Endothelial cell (in vitro differentiated cells): ENCODE results near the gene COX10. TPM values are rescaled to one million over a fixed set of nuclear protein-coding genes. Genes with fewer than 3 reads are reported as not detected.
"Not testable (repeated sequence)": the region's sequence is repeated elsewhere in the genome, so short reads cannot be mapped to it uniquely, and the experiment has no call there.

Experiments used
- DNase-seq: peaks from one replicate; pipeline ENCODE4 v3.0.0; 2021; ENCODE audit warnings: low spot score
- H3K27ac Mint-ChIP-seq: one replicate; pipeline ENCODE4 v1.8.0; 2021; ENCODE audit warnings: mixed read lengths, inconsistent platforms; ENCODE audit not compliant: unreplicated experiment
- H3K27me3 Mint-ChIP-seq: one replicate; pipeline ENCODE4 v1.8.0; 2021; ENCODE audit warnings: mild to moderate bottlenecking, moderate library complexity, mixed read lengths, inconsistent platforms; ENCODE audit not compliant: unreplicated experiment
- H3K36me3 Mint-ChIP-seq: one replicate; pipeline ENCODE4 v1.8.0; 2021; ENCODE audit warnings: mild to moderate bottlenecking, low read depth, mixed read lengths, inconsistent platforms; ENCODE audit not compliant: unreplicated experiment
- H3K4me1 Mint-ChIP-seq: one replicate; pipeline ENCODE4 v1.8.0; 2021; ENCODE audit warnings: mild to moderate bottlenecking, mixed read lengths, inconsistent platforms; ENCODE audit not compliant: unreplicated experiment
- H3K4me3 Mint-ChIP-seq: one replicate; pipeline ENCODE4 v1.8.0; 2021; ENCODE audit warnings: mild to moderate bottlenecking, mixed read lengths, inconsistent platforms; ENCODE audit not compliant: unreplicated experiment
- H3K9me3 Mint-ChIP-seq: one replicate; pipeline ENCODE4 v1.8.0; 2021; ENCODE audit warnings: mixed read lengths, inconsistent platforms; ENCODE audit not compliant: unreplicated experiment
- total RNA-seq: library from RNA; stranded (reverse); fragmentation: NEBNext Ultra II Directional; extraction: Animal tissue kit (Norgen Biotek cat#: 25700); gene quantifications from one replicate; pipeline ENCODE4 v1.2.1, GENCODE V29; 2021; ENCODE audit not compliant: unreplicated experiment
- TF ChIP-seq, protein P1 (sequence below): fragments of 200-600 bp; sonication (generic); IDR thresholded peaks from one replicate; pipeline ENCODE4 v1.5.0; 2021; ENCODE audit warnings: antibody characterized with exemption; ENCODE audit not compliant: unreplicated experiment

Gene COX10
- total RNA-seq, 1 donor from 2014 or later = 12.5 TPM

- H3K36me3 Mint-ChIP-seq = no peaks in the 10 kb centered on the region
- no peak overlapping the region for H3K27ac Mint-ChIP-seq
- no peak for DNase-seq
- peaks cover 3% of the 10 kb centered on the region for H3K27me3 Mint-ChIP-seq
- no peaks in the 10 kb centered on the region for H3K9me3 Mint-ChIP-seq
- H3K4me1 Mint-ChIP-seq = no peaks in the 10 kb centered on the region
- TF ChIP-seq, protein P1, sequence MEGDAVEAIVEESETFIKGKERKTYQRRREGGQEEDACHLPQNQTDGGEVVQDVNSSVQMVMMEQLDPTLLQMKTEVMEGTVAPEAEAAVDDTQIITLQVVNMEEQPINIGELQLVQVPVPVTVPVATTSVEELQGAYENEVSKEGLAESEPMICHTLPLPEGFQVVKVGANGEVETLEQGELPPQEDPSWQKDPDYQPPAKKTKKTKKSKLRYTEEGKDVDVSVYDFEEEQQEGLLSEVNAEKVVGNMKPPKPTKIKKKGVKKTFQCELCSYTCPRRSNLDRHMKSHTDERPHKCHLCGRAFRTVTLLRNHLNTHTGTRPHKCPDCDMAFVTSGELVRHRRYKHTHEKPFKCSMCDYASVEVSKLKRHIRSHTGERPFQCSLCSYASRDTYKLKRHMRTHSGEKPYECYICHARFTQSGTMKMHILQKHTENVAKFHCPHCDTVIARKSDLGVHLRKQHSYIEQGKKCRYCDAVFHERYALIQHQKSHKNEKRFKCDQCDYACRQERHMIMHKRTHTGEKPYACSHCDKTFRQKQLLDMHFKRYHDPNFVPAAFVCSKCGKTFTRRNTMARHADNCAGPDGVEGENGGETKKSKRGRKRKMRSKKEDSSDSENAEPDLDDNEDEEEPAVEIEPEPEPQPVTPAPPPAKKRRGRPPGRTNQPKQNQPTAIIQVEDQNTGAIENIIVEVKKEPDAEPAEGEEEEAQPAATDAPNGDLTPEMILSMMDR = no peak
- H3K4me3 Mint-ChIP-seq = no peak overlapping the region
These were observed 89.4 kb downstream of the COX10 start for GRCh38 chr17:14158707-14159106.

DNA sequence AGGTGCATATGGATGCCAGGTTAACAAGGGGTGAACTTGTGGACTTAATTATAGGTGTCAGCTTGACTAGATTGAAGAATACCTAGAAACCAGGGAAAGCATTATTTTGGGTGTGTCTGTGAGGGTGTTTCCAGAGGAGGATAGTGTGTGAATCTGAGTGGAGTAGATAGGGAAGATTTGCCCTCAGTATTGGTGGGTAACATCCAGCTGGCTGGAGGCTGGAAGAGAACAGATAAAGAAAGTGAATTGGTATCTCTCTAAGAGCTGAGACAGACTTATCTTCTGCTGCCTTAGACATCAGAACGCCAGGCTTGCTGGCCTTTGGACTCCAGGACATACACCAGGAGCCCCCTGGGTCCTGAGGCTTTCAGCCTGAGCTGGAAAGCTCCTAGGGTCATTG lies 92.1 kb downstream of the COX10 start:
- no peak for DNase-seq
- H3K27me3 Mint-ChIP-seq = peaks cover 3% of the 10 kb centered on the region
- TF ChIP-seq, protein P1 = no peak
- no peak overlapping the region for H3K27ac Mint-ChIP-seq
- no peak overlapping the region for H3K4me3 Mint-ChIP-seq
- H3K36me3 Mint-ChIP-seq = no peaks in the 10 kb centered on the region
- H3K9me3 Mint-ChIP-seq = no peaks in the 10 kb centered on the region
- H3K4me1 Mint-ChIP-seq = no peaks in the 10 kb centered on the region

DNA sequence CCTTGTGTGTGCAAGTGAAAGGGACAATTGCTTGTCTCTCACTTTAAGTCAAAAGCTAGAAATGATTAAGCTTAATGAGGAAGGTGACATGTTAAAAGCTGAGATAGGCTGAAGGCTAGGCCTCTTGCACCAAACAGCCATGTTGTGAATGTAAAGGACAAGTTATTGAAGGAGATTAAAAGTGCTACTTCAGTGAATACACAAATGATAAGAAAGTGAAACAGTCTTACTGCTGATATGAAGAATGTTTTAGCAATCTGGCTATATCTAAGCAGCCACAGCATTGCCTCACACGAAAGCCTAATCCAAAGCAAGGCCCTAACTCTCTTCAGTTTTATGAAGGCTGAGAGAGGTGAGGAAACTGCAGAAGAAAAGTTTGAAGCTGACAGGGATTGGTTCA lies 96.3 kb downstream of the COX10 start:
- no peak overlapping the region for H3K4me3 Mint-ChIP-seq

DNA sequence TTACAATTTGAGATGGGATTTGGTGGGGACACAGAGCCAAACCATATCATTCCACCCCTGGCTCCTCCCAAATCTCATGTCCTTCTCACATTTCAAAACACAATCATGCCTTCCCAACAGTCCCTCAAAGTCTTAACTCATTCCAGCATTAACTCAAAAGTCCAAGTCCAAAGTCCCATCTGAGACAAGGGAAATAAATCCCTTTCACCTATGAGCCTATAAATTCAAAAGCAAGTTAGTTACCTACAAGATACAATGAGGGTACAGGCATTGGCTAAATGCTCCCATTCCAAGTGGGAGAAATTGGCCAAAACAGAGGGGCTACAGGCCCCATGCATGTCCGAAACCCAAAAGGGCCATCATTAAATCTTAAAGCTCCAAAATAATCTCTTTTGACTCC lies 98.5 kb downstream of the COX10 start:
- H3K27me3 Mint-ChIP-seq, H3K27ac Mint-ChIP-seq, H3K4me3 Mint-ChIP-seq, H3K9me3 Mint-ChIP-seq, DNase-seq, H3K4me1 Mint-ChIP-seq: not testable (repeated sequence)
- peaks cover 20% of the 10 kb centered on the region for H3K36me3 Mint-ChIP-seq

More for the DNA sequence above, 96.3 kb downstream of the COX10 start:
- no peaks in the 10 kb centered on the region for H3K27me3 Mint-ChIP-seq
- peaks cover 20% of the 10 kb centered on the region for H3K36me3 Mint-ChIP-seq
- H3K27ac Mint-ChIP-seq = no peak overlapping the region
- no peak for DNase-seq
- TF ChIP-seq, protein P1 = no peak
- H3K9me3 Mint-ChIP-seq = peaks cover 7% of the 10 kb centered on the region
- H3K4me1 Mint-ChIP-seq = no peaks in the 10 kb centered on the region

DNA sequence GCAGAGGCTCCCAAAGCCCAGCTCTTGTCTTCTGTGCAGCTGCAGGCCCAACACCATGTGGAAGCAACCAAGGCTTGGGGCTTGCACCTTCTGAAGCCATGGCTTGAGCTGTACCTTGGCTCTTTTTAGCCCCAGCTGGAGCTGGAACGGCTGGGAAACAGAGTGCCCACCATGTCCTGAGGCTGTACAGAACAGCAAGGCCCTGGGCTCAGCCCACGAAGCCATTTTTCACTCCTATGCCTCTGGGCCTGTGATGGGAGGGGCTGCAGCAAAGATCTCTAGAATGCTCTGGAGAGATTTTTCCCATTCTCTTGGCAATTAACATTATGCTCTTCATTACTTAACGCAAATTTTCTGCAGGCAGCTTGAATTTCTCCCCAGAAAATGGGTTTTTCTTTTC lies 99.3 kb downstream of the COX10 start:
- Mint-ChIP-seq H3K4me1 (no peaks in the 10 kb centered on the region), H3K27ac (no peak overlapping the region), H3K4me3 (peak overlapping the region; percentile 63), H3K27me3 (no peaks in the 10 kb centered on the region), H3K9me3 (peaks cover 7% of the 10 kb centered on the region), H3K36me3 (peaks cover 20% of the 10 kb centered on the region)
- TF ChIP-seq, protein P1 = no peak
- no peak for DNase-seq

DNA sequence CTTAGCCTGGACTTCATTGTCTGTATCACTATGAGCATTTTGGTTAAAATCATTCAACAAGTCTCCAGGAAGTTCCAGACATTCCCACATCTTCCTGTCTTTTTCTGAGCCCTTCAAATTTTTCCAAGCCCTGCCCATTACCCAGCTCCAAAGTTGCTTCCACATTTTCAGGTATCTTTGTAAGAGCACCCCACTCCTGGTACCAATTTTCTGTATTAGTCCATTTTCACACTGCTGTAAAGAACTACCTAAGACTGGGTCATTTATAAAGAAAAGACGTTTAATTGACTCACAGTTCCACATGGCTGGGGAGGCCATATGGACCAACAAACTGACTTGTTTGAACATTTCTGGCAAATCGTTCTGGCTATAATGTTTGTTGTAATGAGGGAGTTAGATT lies 100.0 kb downstream of the COX10 start:
- Mint-ChIP-seq H3K27ac (no peak overlapping the region), H3K27me3 (no peaks in the 10 kb centered on the region), H3K4me3 (peak overlapping the region; percentile 63), H3K4me1 (no peaks in the 10 kb centered on the region), H3K36me3 (peaks cover 20% of the 10 kb centered on the region), H3K9me3 (peaks cover 7% of the 10 kb centered on the region)
- TF ChIP-seq, protein P1 = no peak
- DNase-seq = no peak
